HEK293 (cell line): ENCODE data around the gene CAMK2D.

Experiments
- CTCF ChIA-PET: fragments of 350-600 bp; formaldehyde crosslinking; extraction: SDS; loops from one replicate; lab custom pipeline; 2021; ENCODE audit warnings: antibody characterized with exemption; lab: Yijun Ruan, JAX
- POLR2A ChIA-PET: fragments of 300-600 bp; formaldehyde crosslinking; extraction: SDS; loops from one replicate; lab custom pipeline; 2020; ENCODE audit warnings: antibody characterized with exemption, inconsistent platforms; lab: Yijun Ruan, JAX
- H3K27ac ChIP-seq: fragments of 200-500 bp; sonication (Bioruptor generic); 2 replicates; pipeline ENCODE4 v1.5.1; 2014; ENCODE audit warnings: low read depth, low read length, control low read depth, inconsistent platforms; ENCODE audit errors: extremely low read depth
- H3K36me3 ChIP-seq, 2 experiments: fragments of 200-500 bp in 1 of 2; sonication (Bioruptor generic) in 1 of 2; 1 replicate in 1 of 2; 2 replicates in 1 of 2; pipeline ENCODE4 v1.5.1; 2014 to 2017; ENCODE audit warnings: inconsistent platforms in 2 of 2, low read length in 2 of 2; ENCODE audit not compliant: control insufficient read depth in 2 of 2, insufficient read depth in 1 of 2
- H3K4me1 ChIP-seq: fragments of 200-500 bp; sonication (Bioruptor generic); 2 replicates; pipeline ENCODE4 v1.5.1; 2014; ENCODE audit warnings: mild to moderate bottlenecking, low read length, inconsistent platforms; ENCODE audit not compliant: control insufficient read depth, insufficient read depth
- H3K4me3 ChIP-seq: 2 replicates; pipeline ENCODE4 v1.5.1; 2011; ENCODE audit warnings: low read depth, mild to moderate bottlenecking, control low read depth, low read length, moderate library complexity
- H3K9me3 ChIP-seq: fragments of 200-500 bp; sonication (Bioruptor generic); 2 replicates; pipeline ENCODE4 v1.5.1; 2014; ENCODE audit warnings: low read depth, low read length, inconsistent platforms; ENCODE audit not compliant: control insufficient read depth, insufficient read depth
- GLI2 ChIP-seq: fragments of 450-650 bp; formaldehyde crosslinking; IDR thresholded peaks from 2 replicates; pipeline ENCODE4; 2017; ENCODE audit warnings: missing biosample characterization, missing genetic modification characterization, low read depth, borderline replicate concordance
- GLIS1 ChIP-seq: fragments of 450-650 bp; formaldehyde crosslinking; IDR thresholded peaks from 2 replicates; pipeline ENCODE4 v1.5.1; 2016; ENCODE audit warnings: missing biosample characterization, missing genetic modification characterization
- HOXD13 ChIP-seq: sonication (generic); formaldehyde crosslinking; IDR thresholded peaks from 2 replicates; pipeline ENCODE4 v1.8.0; 2022; ENCODE audit warnings: missing genetic modification reagents, borderline replicate concordance
- REPIN1 ChIP-seq: fragments of 450-650 bp; formaldehyde crosslinking; IDR thresholded peaks from 2 replicates; pipeline ENCODE4 v1.5.1; 2017; ENCODE audit warnings: missing biosample characterization, missing genetic modification characterization, low read depth
- SP7 ChIP-seq: fragments of 450-650 bp; formaldehyde crosslinking; IDR thresholded peaks from 2 replicates; pipeline ENCODE4 v1.5.1; 2016; ENCODE audit warnings: missing biosample characterization, missing genetic modification characterization
- ZBTB48 ChIP-seq: fragments of 450-650 bp; formaldehyde crosslinking; IDR thresholded peaks from 2 replicates; pipeline ENCODE4 v1.5.1; 2016; ENCODE audit warnings: missing biosample characterization, missing genetic modification characterization
- ZNF223 ChIP-seq: fragments of 450-650 bp; formaldehyde crosslinking; IDR thresholded peaks from 2 replicates; pipeline ENCODE4 v1.5.1; 2016; ENCODE audit warnings: missing biosample characterization, missing genetic modification characterization
- ZNF423 ChIP-seq: fragments of 450-650 bp; formaldehyde crosslinking; IDR thresholded peaks from 2 replicates; pipeline ENCODE4 v1.5.1; 2016; ENCODE audit warnings: missing biosample characterization, missing genetic modification characterization
- ZNF621 ChIP-seq: fragments of 450-650 bp; formaldehyde crosslinking; IDR thresholded peaks from 2 replicates; pipeline ENCODE4 v1.5.1; 2017; ENCODE audit warnings: missing biosample characterization, missing genetic modification characterization
- ZNF791 ChIP-seq: fragments of 450-650 bp; formaldehyde crosslinking; IDR thresholded peaks from 2 replicates; pipeline ENCODE4 v1.5.1; 2016; ENCODE audit warnings: missing biosample characterization, missing genetic modification characterization
- TF ChIP-seq, protein P1 (sequence below): fragments of 450-650 bp; formaldehyde crosslinking; IDR thresholded peaks from 2 replicates; pipeline ENCODE4 v1.5.1; 2017; ENCODE audit warnings: missing biosample characterization, missing genetic modification characterization
- TF ChIP-seq, protein P2 (sequence below): fragments of 450-650 bp; formaldehyde crosslinking; IDR thresholded peaks from 2 replicates; pipeline ENCODE4 v1.5.1; 2017; ENCODE audit warnings: missing biosample characterization, missing genetic modification characterization
- TF ChIP-seq, protein P3 (sequence below): fragments of 450-650 bp; formaldehyde crosslinking; conservative IDR thresholded peaks from 2 replicates; pipeline ENCODE4 v1.5.1; 2016; ENCODE audit warnings: low read depth, missing biosample characterization, missing genetic modification characterization
- TF ChIP-seq, protein P4 (sequence below): fragments of 450-650 bp; formaldehyde crosslinking; IDR thresholded peaks from 2 replicates; pipeline ENCODE4 v1.5.1; 2016; ENCODE audit warnings: missing biosample characterization, missing genetic modification characterization

Gene CAMK2D

DNA sequence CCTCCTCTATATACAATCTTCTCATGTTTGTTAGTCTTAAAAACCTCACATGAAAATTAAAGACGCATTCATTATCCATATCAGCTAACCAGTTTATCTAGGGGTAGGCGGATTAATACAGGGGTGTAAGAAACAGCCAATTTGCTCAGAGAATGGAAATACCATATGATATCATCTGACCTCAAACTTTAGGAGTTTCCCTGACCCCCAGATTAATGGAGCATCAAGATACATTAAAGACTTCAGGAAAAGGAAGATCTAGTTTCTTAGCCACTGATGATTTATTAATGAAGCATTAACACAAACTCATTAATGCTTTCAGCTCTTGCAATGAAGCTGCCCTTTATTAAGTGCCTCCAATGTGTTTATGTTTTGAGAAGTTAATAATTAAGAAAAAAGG is 67.5 kb downstream of the CAMK2D start:
- H3K27ac ChIP-seq: no peak overlapping the region
- no peak overlapping the region for H3K4me3 ChIP-seq
- TF ChIP-seq ZNF621 (tag by site-specific recombination) (no peak), SP7 (tag by site-specific recombination) (peak; percentile 19; the same call in 1 of the 2 replicates), ZNF791 (no peak)
- TF ChIP-seq, protein P1, sequence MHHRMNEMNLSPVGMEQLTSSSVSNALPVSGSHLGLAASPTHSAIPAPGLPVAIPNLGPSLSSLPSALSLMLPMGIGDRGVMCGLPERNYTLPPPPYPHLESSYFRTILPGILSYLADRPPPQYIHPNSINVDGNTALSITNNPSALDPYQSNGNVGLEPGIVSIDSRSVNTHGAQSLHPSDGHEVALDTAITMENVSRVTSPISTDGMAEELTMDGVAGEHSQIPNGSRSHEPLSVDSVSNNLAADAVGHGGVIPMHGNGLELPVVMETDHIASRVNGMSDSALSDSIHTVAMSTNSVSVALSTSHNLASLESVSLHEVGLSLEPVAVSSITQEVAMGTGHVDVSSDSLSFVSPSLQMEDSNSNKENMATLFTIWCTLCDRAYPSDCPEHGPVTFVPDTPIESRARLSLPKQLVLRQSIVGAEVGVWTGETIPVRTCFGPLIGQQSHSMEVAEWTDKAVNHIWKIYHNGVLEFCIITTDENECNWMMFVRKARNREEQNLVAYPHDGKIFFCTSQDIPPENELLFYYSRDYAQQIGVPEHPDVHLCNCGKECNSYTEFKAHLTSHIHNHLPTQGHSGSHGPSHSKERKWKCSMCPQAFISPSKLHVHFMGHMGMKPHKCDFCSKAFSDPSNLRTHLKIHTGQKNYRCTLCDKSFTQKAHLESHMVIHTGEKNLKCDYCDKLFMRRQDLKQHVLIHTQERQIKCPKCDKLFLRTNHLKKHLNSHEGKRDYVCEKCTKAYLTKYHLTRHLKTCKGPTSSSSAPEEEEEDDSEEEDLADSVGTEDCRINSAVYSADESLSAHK (tag by site-specific recombination): peak; percentile 97
- TF ChIP-seq, protein P2, sequence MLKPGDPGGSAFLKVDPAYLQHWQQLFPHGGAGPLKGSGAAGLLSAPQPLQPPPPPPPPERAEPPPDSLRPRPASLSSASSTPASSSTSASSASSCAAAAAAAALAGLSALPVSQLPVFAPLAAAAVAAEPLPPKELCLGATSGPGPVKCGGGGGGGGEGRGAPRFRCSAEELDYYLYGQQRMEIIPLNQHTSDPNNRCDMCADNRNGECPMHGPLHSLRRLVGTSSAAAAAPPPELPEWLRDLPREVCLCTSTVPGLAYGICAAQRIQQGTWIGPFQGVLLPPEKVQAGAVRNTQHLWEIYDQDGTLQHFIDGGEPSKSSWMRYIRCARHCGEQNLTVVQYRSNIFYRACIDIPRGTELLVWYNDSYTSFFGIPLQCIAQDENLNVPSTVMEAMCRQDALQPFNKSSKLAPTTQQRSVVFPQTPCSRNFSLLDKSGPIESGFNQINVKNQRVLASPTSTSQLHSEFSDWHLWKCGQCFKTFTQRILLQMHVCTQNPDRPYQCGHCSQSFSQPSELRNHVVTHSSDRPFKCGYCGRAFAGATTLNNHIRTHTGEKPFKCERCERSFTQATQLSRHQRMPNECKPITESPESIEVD: 0 out of 2 replicates have a peak, but pooled peaks have one; percentile 24
- ChIA-PET POLR2A (no interaction called here), CTCF (no interaction called here)
- H3K36me3 ChIP-seq: no peaks in the 10 kb centered on the region
- peaks cover 15% of the 10 kb centered on the region for H3K4me1 ChIP-seq
- no peaks in the 10 kb centered on the region for H3K9me3 ChIP-seq

DNA sequence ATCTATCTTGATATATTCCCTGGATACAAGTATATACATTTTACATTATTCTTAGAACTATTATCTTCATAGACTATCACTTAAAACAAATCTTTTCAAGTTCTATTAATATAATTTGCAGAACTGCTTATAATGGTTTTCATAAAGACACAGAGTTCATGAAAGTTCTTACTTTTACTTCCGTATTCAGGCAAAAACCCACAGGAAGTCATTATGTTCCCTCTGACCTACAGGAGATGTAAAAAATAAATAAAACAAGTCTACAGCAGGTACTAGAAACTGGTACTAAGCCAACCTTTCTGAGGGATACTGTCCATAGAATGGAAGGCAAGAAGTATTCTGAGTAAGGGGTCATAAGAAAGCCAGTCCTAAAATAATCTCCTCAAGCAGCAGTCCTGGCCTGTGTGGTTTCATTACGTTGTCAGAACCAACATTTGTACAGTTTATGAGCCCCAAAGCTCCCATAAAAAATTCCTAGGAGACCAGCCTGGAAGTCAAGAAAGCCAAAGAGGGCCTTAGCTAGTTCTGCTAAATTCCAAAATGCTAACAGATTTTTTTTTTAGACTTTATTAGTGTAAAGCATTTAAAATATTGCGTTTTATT is 68.6 kb downstream of the CAMK2D start:
- Histone ChIP-seq H3K4me3 (no peak overlapping the region), H3K4me1 (peaks cover 15% of the 10 kb centered on the region), H3K9me3 (no peaks in the 10 kb centered on the region), H3K27ac (peak overlapping the region; percentile 47), H3K36me3 (no peaks in the 10 kb centered on the region)
- ChIA-PET CTCF (no interaction called here), POLR2A (no interaction called here)
- peak; percentile 39; the same call in 1 of the 2 replicates for TF ChIP-seq GLIS1
- TF ChIP-seq HOXD13: no peak
- peak; percentile 49; the same call in 1 of the 2 replicates for TF ChIP-seq ZBTB48 (tag by site-specific recombination)
- no peak for TF ChIP-seq GLI2
- TF ChIP-seq, protein P3, sequence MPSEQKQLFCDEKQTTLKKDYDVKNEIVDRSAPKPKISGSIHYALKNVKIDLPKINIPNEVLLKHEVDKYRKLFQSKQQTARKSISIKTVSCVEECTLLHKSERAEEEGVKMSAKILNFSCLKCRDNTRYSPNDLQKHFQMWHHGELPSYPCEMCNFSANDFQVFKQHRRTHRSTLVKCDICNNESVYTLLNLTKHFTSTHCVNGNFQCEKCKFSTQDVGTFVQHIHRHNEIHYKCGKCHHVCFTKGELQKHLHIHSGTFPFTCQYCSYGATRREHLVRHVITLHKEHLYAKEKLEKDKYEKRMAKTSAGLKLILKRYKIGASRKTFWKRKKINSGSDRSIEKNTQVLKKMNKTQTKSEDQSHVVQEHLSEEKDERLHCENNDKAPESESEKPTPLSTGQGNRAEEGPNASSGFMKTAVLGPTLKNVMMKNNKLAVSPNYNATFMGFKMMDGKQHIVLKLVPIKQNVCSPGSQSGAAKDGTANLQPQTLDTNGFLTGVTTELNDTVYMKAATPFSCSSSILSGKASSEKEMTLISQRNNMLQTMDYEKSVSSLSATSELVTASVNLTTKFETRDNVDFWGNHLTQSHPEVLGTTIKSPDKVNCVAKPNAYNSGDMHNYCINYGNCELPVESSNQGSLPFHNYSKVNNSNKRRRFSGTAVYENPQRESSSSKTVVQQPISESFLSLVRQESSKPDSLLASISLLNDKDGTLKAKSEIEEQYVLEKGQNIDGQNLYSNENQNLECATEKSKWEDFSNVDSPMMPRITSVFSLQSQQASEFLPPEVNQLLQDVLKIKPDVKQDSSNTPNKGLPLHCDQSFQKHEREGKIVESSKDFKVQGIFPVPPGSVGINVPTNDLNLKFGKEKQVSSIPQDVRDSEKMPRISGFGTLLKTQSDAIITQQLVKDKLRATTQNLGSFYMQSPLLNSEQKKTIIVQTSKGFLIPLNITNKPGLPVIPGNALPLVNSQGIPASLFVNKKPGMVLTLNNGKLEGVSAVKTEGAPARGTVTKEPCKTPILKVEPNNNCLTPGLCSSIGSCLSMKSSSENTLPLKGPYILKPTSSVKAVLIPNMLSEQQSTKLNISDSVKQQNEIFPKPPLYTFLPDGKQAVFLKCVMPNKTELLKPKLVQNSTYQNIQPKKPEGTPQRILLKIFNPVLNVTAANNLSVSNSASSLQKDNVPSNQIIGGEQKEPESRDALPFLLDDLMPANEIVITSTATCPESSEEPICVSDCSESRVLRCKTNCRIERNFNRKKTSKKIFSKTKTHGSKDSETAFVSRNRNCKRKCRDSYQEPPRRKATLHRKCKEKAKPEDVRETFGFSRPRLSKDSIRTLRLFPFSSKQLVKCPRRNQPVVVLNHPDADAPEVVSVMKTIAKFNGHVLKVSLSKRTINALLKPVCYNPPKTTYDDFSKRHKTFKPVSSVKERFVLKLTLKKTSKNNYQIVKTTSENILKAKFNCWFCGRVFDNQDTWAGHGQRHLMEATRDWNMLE (tag by site-specific recombination): 0 out of 2 replicates have a peak, but pooled peaks have one; percentile 20
- TF ChIP-seq ZNF223 (tag by site-specific recombination): no peak
- no peak for TF ChIP-seq REPIN1 (tag by site-specific recombination)
- TF ChIP-seq, protein P2: peak; percentile 79
- TF ChIP-seq ZNF423 (tag by site-specific recombination): peak; percentile 34; the same call in 1 of the 2 replicates
- TF ChIP-seq, protein P4, sequence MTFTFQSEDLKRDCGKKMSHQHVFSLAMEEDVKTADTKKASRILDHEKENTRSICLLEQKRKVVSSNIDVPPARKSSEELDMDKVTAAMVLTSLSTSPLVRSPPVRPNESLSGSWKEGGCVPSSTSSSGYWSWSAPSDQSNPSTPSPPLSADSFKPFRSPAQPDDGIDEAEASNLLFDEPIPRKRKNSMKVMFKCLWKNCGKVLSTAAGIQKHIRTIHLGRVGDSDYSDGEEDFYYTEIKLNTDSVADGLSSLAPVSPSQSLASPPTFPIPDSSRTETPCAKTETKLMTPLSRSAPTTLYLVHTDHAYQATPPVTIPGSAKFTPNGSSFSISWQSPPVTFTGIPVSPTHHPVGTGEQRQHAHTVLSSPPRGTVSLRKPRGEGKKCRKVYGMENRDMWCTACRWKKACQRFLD: no peak
